Raji (cell line): ENCODE measurements around the gene THOC6.

Experiments
- POLR2A ChIP-seq: IDR thresholded peaks from 2 replicates; pipeline ENCODE4 v1.6.1; 2011; ENCODE audit warnings: low read depth, low read length, control low read depth; ENCODE audit not compliant: insufficient read depth

Gene THOC6

GRCh38 chr16:3028716-3029319 is 5.0 kb downstream of the THOC6 start:
- TF ChIP-seq POLR2A: 0 out of 2 replicates have a peak, but pooled peaks have one; percentile 18

DNA sequence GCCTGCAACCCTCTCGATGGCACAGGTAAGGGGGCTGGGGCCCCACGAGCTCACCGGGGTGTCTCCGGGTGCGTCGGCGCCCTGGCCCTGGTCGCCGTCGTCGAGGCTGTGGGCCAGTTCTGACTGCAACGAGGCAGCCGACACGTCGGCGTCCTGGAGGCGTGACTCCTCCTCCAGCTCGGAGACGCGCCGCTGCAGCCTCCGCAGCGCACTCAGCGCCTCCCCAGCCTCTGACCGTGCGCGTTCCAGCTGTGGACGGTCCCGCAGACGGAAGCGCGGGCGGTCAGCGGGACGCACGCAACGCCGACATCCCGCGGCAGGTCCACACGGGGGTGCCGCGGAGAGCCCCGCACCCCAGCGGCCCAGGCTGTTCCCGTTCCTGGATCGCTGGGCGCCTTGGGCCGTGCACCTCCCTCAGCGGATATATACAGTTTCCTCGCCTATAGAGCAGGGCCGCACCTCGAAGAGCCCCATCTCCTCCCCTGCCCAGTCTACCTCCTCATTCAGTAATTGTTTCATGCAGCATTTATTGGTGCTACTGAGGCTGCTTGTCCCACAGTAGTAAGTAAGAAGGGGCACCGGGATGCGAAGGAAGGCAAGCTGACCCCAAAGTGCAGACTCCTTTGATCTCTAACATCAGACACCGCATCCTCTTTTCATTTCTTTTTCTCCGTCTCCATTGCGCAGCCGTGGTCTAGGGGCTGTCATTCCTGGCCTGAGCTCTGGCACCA is 5.8 kb downstream of the THOC6 start:
- TF ChIP-seq POLR2A: no peak

DNA sequence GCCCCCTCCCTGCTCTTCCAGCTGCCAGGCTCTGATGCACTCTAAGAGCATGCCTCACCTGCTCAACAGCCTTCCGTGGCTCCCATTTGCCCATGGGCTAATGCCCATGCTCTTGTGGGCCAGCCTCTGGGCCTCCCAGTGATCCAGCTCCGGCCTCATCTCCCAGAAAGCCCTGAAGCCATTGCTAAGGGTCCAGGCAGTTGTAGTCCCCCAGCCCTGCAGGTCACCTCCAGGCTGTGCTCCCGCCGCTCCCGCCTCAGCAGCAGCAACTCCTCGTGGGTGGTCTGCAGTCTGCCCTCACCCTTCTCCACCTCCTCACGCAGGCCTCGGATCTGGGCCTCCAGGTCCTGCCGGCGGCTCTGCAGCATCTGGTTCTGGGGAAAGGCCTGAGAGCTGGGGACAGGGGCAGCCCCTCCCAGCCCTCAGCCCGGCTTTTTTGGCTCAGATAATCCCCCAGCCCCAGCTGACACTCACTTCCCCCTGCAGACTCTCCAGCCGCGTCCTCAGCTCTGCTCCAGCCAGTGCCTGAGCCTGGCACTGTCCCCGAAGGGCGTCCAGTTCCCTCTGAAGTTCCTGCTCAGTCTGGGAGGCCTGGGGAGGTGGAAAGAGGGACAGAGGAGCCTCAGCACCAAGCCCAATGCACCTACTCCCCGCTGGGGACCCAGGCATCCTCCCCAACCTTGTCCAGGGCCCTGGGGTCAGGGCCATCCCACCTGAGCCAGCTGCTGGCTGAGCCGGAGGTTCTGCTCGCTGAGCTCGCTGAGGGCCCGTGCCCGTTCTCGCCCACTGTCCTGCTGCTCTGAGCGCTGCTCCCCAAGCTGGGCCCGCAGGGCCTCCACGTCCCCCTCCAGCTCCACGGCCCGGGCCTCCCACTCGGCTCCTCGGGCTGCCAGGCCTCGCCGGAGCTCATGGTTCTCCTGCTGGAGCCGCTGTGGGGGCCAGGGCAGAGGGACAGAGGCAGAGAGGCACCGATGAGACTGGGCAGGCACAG is 6.7 kb downstream of the THOC6 start:
- TF ChIP-seq POLR2A: no peak

- no peak for TF ChIP-seq POLR2A
These were observed 8.8 kb downstream of the THOC6 start for GRCh38 chr16:3032624-3033023.

- no peak for TF ChIP-seq POLR2A
These were observed 11.6 kb downstream of the THOC6 start for GRCh38 chr16:3035289-3035971.

- TF ChIP-seq POLR2A: no peak
These were observed 12.3 kb downstream of the THOC6 start for GRCh38 chr16:3035972-3036725.

GRCh38 chr16:3036726-3037315 is 13.0 kb downstream of the THOC6 start, which contains the start of gene BICDL2:
Gene BICDL2, minus strand, starts transcription at chr16:3036944. Its CDS starts 1,448 bp downstream, at chr16:3035496.
- TF ChIP-seq POLR2A: no peak

DNA sequence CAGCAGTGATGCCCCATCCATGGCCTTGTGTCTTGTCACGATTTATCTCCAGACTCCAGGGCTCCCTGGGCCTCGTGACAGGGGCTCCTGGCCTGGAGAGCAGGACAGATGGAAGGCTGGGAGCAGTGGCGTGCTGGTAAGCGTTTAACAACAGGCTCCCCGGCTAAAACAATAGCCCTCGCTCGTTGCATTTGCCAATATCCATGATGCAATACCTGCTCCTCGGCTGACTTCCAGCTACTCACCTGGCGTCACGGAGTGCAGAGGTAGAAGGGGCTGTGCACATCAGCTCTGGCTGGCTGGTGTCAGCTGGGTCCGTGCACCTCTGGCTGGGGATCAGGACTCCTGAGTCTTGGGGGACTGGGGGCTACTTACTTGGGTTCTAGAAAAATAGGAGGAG is 14.4 kb downstream of the THOC6 start:
- TF ChIP-seq POLR2A: no peak

GRCh38 chr16:3038896-3039295 is 15.1 kb downstream of the THOC6 start:
- no peak for TF ChIP-seq POLR2A

GRCh38 chr16:3042376-3042775 is 18.5 kb downstream of the THOC6 start:
- no peak for TF ChIP-seq POLR2A

GRCh38 chr16:3044708-3045107 is 20.9 kb downstream of the THOC6 start:
- no peak for TF ChIP-seq POLR2A

DNA sequence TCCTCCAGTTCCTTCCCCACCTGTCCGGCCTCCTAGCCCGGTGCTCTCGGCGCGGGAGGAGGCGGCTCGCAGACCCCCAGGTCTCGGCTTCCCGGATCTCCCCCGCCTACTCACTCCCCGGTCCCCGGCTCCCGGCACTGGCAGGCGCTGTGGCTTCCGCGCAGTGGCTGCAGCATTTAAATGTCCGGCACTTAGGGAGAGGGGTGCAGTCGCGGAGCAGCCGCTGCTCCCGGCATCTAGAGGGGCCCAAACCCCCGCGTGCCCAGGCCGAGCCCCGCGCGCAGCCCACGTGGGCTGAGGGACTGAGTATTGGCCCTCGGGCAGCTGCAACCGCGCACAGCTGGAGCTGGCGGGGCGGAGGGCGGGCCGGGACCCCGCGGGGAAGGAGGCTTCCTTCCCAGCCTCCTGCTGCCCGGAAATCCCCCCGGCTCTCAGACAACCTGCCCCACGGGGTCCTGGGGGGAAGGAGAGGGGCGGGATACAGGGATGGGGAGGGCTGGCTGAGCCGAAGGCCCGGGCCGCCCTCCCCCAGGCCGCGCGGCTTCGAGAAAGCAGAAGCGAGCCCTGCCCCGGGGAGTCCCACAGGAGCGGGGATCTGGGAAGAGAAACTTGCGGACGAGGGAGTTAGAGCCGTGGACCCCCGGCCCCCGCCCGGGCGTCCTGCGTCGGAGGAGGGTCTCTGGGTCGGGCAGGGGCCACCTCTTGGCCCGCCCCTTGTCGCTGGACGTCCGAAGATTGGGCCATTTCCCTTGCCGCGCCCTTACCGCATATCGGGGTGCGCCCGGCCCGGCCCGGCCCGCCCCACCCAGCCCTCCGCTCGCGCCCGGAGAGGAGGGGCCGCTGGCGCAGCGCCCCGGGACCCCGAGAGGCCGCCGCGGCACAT is 22.2 kb downstream of the THOC6 start, which contains the start of gene MMP25:
Gene MMP25, plus strand, starts transcription at position 804 of the 883 bp plus-strand sequence. CDS start 357 bp downstream, outside the sequence.
- TF ChIP-seq POLR2A: no peak
